HS-5 (cell line): ENCODE data around the gene PRKCD.

ENCODE experiments used
- DNase-seq: peaks from one replicate; pipeline ENCODE4 v3.0.0-alpha.2; 2012; ENCODE audit warnings: low read depth

The PRKCD gene

GRCh38 chr3:53155760-53156159, 5.2 kb upstream of the PRKCD start:
- no peak for DNase-seq

GRCh38 chr3:53156368-53156834, 4.6 kb upstream of the PRKCD start:
- no peak for DNase-seq

- no peak for DNase-seq
These were observed 2.9 kb upstream of the PRKCD start for GRCh38 chr3:53157974-53158580.

GRCh38 chr3:53158765-53159155, 2.2 kb upstream of the PRKCD start:
- DNase-seq = no peak

- DNase-seq = no peak
These were observed 1.6 kb upstream of the PRKCD start for GRCh38 chr3:53159156-53160060.

GRCh38 chr3:53160061-53160659, 849 bp upstream of the PRKCD start:
- DNase-seq = no peak

GRCh38 chr3:53161450-53161819, 426 bp downstream of the PRKCD start:
- no peak for DNase-seq

- no peak for DNase-seq
These were observed 1.0 kb downstream of the PRKCD start for GRCh38 chr3:53161820-53162671.

- no peak for DNase-seq
These were observed 1.8 kb downstream of the PRKCD start for GRCh38 chr3:53162672-53163443.

GRCh38 chr3:53163444-53164387, 2.7 kb downstream of the PRKCD start:
- DNase-seq = no peak

GRCh38 chr3:53164911-53165310, 3.9 kb downstream of the PRKCD start:
- DNase-seq = no peak

GRCh38 chr3:53166206-53166605, 5.2 kb downstream of the PRKCD start:
- DNase-seq = no peak

GRCh38 chr3:53166781-53167291, 5.8 kb downstream of the PRKCD start:
- DNase-seq = peak; percentile 22

GRCh38 chr3:53167418-53168174, 6.6 kb downstream of the PRKCD start:
- DNase-seq = no peak

- DNase-seq = no peak
These were observed 7.3 kb downstream of the PRKCD start for GRCh38 chr3:53168175-53168923.

GRCh38 chr3:53169045-53169831, 8.2 kb downstream of the PRKCD start:
- no peak for DNase-seq

- DNase-seq = no peak
These were observed 8.9 kb downstream of the PRKCD start for GRCh38 chr3:53169832-53170324.
